ENCODE results near the gene PIGS. TPM values are rescaled to one million over a fixed set of nuclear protein-coding genes. Genes with fewer than 3 reads are reported as not detected.

The PIGS gene
- polyA plus RNA-seq (2013, experiment 1 of 2) = 43.2 TPM
- 43.8 TPM for polyA plus RNA-seq (2013, experiment 2 of 2)

- Histone ChIP-seq H2BK120ac (ENCODE audit: low read depth, low read length) (no peak within 1 kb of the TSS), H3K9me3 (replicated peaks in 1 of 2; ENCODE audit: control insufficient read depth in 2 of 2, insufficient read depth in 1 of 2, low read depth in 1 of 2, low read length in 2 of 2) (no peaks in the 10 kb centered on the region), H3K27ac (replicated peaks; ENCODE audit: low read length) (no peak within 1 kb of the TSS), H3K14ac (ENCODE audit: low read length) (no peak within 1 kb of the TSS), H3K9ac (ENCODE audit: low read depth, low read length, poor library complexity) (peak within 1 kb of the TSS; percentile 82), H2AFZ (ENCODE audit: low read length) (peak within 1 kb of the TSS; percentile 92), H2BK15ac (ENCODE audit: low read length) (no peak within 1 kb of the TSS), H4K8ac (ENCODE audit: low read depth, low read length) (peak within 1 kb of the TSS; percentile 6), H3K36me3 (replicated peaks in 1 of 2; ENCODE audit: control insufficient read depth in 2 of 2, insufficient read depth in 2 of 2, low read length in 2 of 2) (peaks cover 0 to 21% of the 10 kb centered on the region in 2 donors), H2BK5ac (ENCODE audit: low read length) (no peak within 1 kb of the TSS), H3K27me3 (ENCODE audit: control insufficient read depth in 3 of 3, insufficient read depth in 3 of 3, low read depth in 1 of 3, low read length in 3 of 3) (peaks cover 0 to 9% (median 0%) of the 10 kb centered on the region in 3 experiments), H3K4ac (ENCODE audit: low read length) (no peak within 1 kb of the TSS), H3K4me1 (ENCODE audit: control insufficient read depth in 2 of 2, insufficient read depth in 1 of 2, low read depth in 1 of 2, low read length in 2 of 2) (peaks cover 0 to 2% of the 10 kb centered on the region in 2 donors), H4K91ac (ENCODE audit: low read depth, low read length, poor library complexity) (no peak within 1 kb of the TSS), H2AK5ac (ENCODE audit: low read depth, low read length) (peak within 1 kb of the TSS; percentile 57), H3K79me1 (ENCODE audit: low read depth, low read length) (peaks cover 4% of the 10 kb centered on the region), H3K4me2 (ENCODE audit: insufficient read depth, low read length, poor library complexity, severe bottlenecking) (peak within 1 kb of the TSS; percentile 86), H3K4me3 (ENCODE audit: low read length in 2 of 2) (peak within 1 kb of the TSS; percentile 70 to 94), H3K18ac (ENCODE audit: low read length) (peak within 1 kb of the TSS; percentile 88), H3K23ac (ENCODE audit: low read depth, low read length, poor library complexity) (peak within 1 kb of the TSS; percentile 83), H2BK12ac (ENCODE audit: low read length) (no peak within 1 kb of the TSS)
- WGBS, 2 donors (ENCODE audit: extremely low coverage in 2 of 2, insufficient read length in 2 of 2, insufficient replicate concordance in 1 of 2) = no CpG with 5 or more reads among the region's 49 CpGs
- DNase-seq (ENCODE audit: low spot score) = peak; percentile 88
Observed at GRCh38 chr17:28571361-28572122, at the start of gene PIGS. Gene PIGS, minus strand, starts transcription at chr17:28571524. Its CDS starts 28 bp downstream, at chr17:28571496.

- no CpG with 5 or more reads among the region's 2 CpGs for WGBS, 2 donors (ENCODE audit: extremely low coverage in 2 of 2, insufficient read length in 2 of 2, insufficient replicate concordance in 1 of 2)
- Histone ChIP-seq H3K9ac (ENCODE audit: low read depth, low read length, poor library complexity) (no peak overlapping the region), H4K91ac (ENCODE audit: low read depth, low read length, poor library complexity) (no peak overlapping the region), H2BK120ac (ENCODE audit: low read depth, low read length) (no peak overlapping the region), H4K8ac (ENCODE audit: low read depth, low read length) (no peak overlapping the region), H3K27ac (replicated peaks; ENCODE audit: low read length) (no peak overlapping the region), H2AFZ (ENCODE audit: low read length) (no peak overlapping the region), H3K79me1 (ENCODE audit: low read depth, low read length) (no peaks in the 10 kb centered on the region), H2BK12ac (ENCODE audit: low read length) (no peak overlapping the region), H3K9me3 (replicated peaks in 1 of 2; ENCODE audit: control insufficient read depth in 2 of 2, insufficient read depth in 1 of 2, low read depth in 1 of 2, low read length in 2 of 2) (no peaks in the 10 kb centered on the region), H3K4ac (ENCODE audit: low read length) (no peak overlapping the region), H3K27me3 (ENCODE audit: control insufficient read depth in 3 of 3, insufficient read depth in 3 of 3, low read depth in 1 of 3, low read length in 3 of 3) (no peaks in the 10 kb centered on the region), H3K4me1 (ENCODE audit: control insufficient read depth in 2 of 2, insufficient read depth in 1 of 2, low read depth in 1 of 2, low read length in 2 of 2) (no peaks in the 10 kb centered on the region), H2BK15ac (ENCODE audit: low read length) (no peak overlapping the region), H2AK5ac (ENCODE audit: low read depth, low read length) (no peak overlapping the region), H3K4me2 (ENCODE audit: insufficient read depth, low read length, poor library complexity, severe bottlenecking) (no peak overlapping the region), H3K4me3 (ENCODE audit: low read length in 2 of 2) (no peak overlapping the region), H3K18ac (ENCODE audit: low read length) (no peak overlapping the region), H3K36me3 (replicated peaks in 1 of 2; ENCODE audit: control insufficient read depth in 2 of 2, insufficient read depth in 2 of 2, low read length in 2 of 2) (peaks cover 62 to 98% of the 10 kb centered on the region in 2 donors), H3K14ac (ENCODE audit: low read length) (no peak overlapping the region), H3K23ac (ENCODE audit: low read depth, low read length, poor library complexity) (no peak overlapping the region), H2BK5ac (ENCODE audit: low read length) (no peak overlapping the region)
- no peak for DNase-seq (ENCODE audit: low spot score)
Observed at GRCh38 chr17:28620010-28620409, 48.7 kb upstream of the PIGS start.

- Histone ChIP-seq H3K23ac (ENCODE audit: low read depth, low read length, poor library complexity) (no peak overlapping the region), H3K27me3 (ENCODE audit: control insufficient read depth in 3 of 3, insufficient read depth in 3 of 3, low read depth in 1 of 3, low read length in 3 of 3) (no peaks in the 10 kb centered on the region), H3K18ac (ENCODE audit: low read length) (no peak overlapping the region), H3K9me3 (replicated peaks in 1 of 2; ENCODE audit: control insufficient read depth in 2 of 2, insufficient read depth in 1 of 2, low read depth in 1 of 2, low read length in 2 of 2) (no peaks in the 10 kb centered on the region), H3K4me2 (ENCODE audit: insufficient read depth, low read length, poor library complexity, severe bottlenecking) (no peak overlapping the region), H3K4me3 (ENCODE audit: low read length in 2 of 2) (no peak overlapping the region), H2AK5ac (ENCODE audit: low read depth, low read length) (no peak overlapping the region), H2BK12ac (ENCODE audit: low read length) (no peak overlapping the region), H4K91ac (ENCODE audit: low read depth, low read length, poor library complexity) (no peak overlapping the region), H2BK5ac (ENCODE audit: low read length) (no peak overlapping the region), H3K36me3 (replicated peaks in 1 of 2; ENCODE audit: control insufficient read depth in 2 of 2, insufficient read depth in 2 of 2, low read length in 2 of 2) (peaks cover 65 to 98% of the 10 kb centered on the region in 2 donors), H2BK15ac (ENCODE audit: low read length) (no peak overlapping the region), H3K79me1 (ENCODE audit: low read depth, low read length) (no peaks in the 10 kb centered on the region), H4K8ac (ENCODE audit: low read depth, low read length) (no peak overlapping the region), H3K4ac (ENCODE audit: low read length) (no peak overlapping the region), H3K4me1 (ENCODE audit: control insufficient read depth in 2 of 2, insufficient read depth in 1 of 2, low read depth in 1 of 2, low read length in 2 of 2) (no peaks in the 10 kb centered on the region), H3K27ac (replicated peaks; ENCODE audit: low read length) (no peak overlapping the region), H3K9ac (ENCODE audit: low read depth, low read length, poor library complexity) (no peak overlapping the region), H3K14ac (ENCODE audit: low read length) (no peak overlapping the region), H2AFZ (ENCODE audit: low read length) (no peak overlapping the region), H2BK120ac (ENCODE audit: low read depth, low read length) (no peak overlapping the region)
- no peak for DNase-seq (ENCODE audit: low spot score)
- WGBS, 2 donors (ENCODE audit: extremely low coverage in 2 of 2, insufficient read length in 2 of 2, insufficient replicate concordance in 1 of 2) = no CpG with 5 or more reads among the region's 3 CpGs
Observed at GRCh38 chr17:28618464-28618863, 47.1 kb upstream of the PIGS start.

- Histone ChIP-seq H2AK5ac (ENCODE audit: low read depth, low read length) (no peak overlapping the region), H2BK12ac (ENCODE audit: low read length) (no peak overlapping the region), H4K8ac (ENCODE audit: low read depth, low read length) (no peak overlapping the region), H3K18ac (ENCODE audit: low read length) (no peak overlapping the region), H3K4me3 (ENCODE audit: low read length in 2 of 2) (no peak overlapping the region), H3K4ac (ENCODE audit: low read length) (no peak overlapping the region), H2BK5ac (ENCODE audit: low read length) (no peak overlapping the region), H3K23ac (ENCODE audit: low read depth, low read length, poor library complexity) (no peak overlapping the region), H3K36me3 (replicated peaks in 1 of 2; ENCODE audit: control insufficient read depth in 2 of 2, insufficient read depth in 2 of 2, low read length in 2 of 2) (peaks cover 65 to 99% of the 10 kb centered on the region in 2 donors), H4K91ac (ENCODE audit: low read depth, low read length, poor library complexity) (no peak overlapping the region), H3K9ac (ENCODE audit: low read depth, low read length, poor library complexity) (no peak overlapping the region), H2AFZ (ENCODE audit: low read length) (no peak overlapping the region), H3K4me2 (ENCODE audit: insufficient read depth, low read length, poor library complexity, severe bottlenecking) (no peak overlapping the region), H3K27me3 (ENCODE audit: control insufficient read depth in 3 of 3, insufficient read depth in 3 of 3, low read depth in 1 of 3, low read length in 3 of 3) (no peaks in the 10 kb centered on the region), H3K79me1 (ENCODE audit: low read depth, low read length) (no peaks in the 10 kb centered on the region), H3K27ac (replicated peaks; ENCODE audit: low read length) (no peak overlapping the region), H2BK15ac (ENCODE audit: low read length) (no peak overlapping the region), H3K4me1 (ENCODE audit: control insufficient read depth in 2 of 2, insufficient read depth in 1 of 2, low read depth in 1 of 2, low read length in 2 of 2) (peaks cover 2 to 5% of the 10 kb centered on the region in 2 donors), H3K14ac (ENCODE audit: low read length) (no peak overlapping the region), H2BK120ac (ENCODE audit: low read depth, low read length) (no peak overlapping the region), H3K9me3 (replicated peaks in 1 of 2; ENCODE audit: control insufficient read depth in 2 of 2, insufficient read depth in 1 of 2, low read depth in 1 of 2, low read length in 2 of 2) (no peaks in the 10 kb centered on the region)
- no peak for DNase-seq (ENCODE audit: low spot score)
- WGBS, 2 donors (ENCODE audit: extremely low coverage in 2 of 2, insufficient read length in 2 of 2, insufficient replicate concordance in 1 of 2) = no CpG with 5 or more reads among the region's 7 CpGs
Observed at GRCh38 chr17:28616281-28616680, 45.0 kb upstream of the PIGS start.

Data from neuronal stem cell (in vitro differentiated cells).